Ovary (tissue), 9 donors: Measurements from ENCODE around the gene SAV1. TPM values are rescaled to one million over a fixed set of nuclear protein-coding genes. Genes with fewer than 3 reads are reported as not detected.
A peak's percentile ranks its signal among the peaks of the same experiment; 100 is the strongest.

Experiments
- DNase-seq, 5 donors: peaks; one replicate each; pipeline ENCODE4 v3.0.0-alpha.2; 2019 to 2020
- H3K27ac ChIP-seq, 2 donors: fragments of 200-600 bp; one replicate each; pipeline versions ENCODE4 v1.5.1 to v1.8.0; 2019 to 2022
- H3K27me3 ChIP-seq: fragments of 200-600 bp; one replicate; pipeline ENCODE4 v1.8.0; 2022
- H3K36me3 ChIP-seq: fragments of 200-600 bp; sonication (generic); one replicate; pipeline ENCODE4 v1.5.1; 2019
- H3K4me1 ChIP-seq: one replicate; pipeline ENCODE4 v1.8.1; 2013; ENCODE audit warnings: mild to moderate bottlenecking, moderate library complexity; ENCODE audit not compliant: insufficient read depth
- H3K4me3 ChIP-seq: fragments of 200-600 bp; sonication (generic); one replicate; pipeline ENCODE4 v1.5.1; 2017
- H3K9me3 ChIP-seq, 2 donors: fragments of 200-600 bp in 1 of 2; sonication (generic) in 1 of 2; one replicate each; pipeline versions ENCODE4 v1.5.1 to v1.8.1; 2013 to 2019; ENCODE audit warnings: mild to moderate bottlenecking in 1 of 2, moderate library complexity in 1 of 2
- EP300 ChIP-seq: sonication (generic); formaldehyde crosslinking; IDR thresholded peaks from one replicate; pipeline ENCODE4 v1.6.1; 2017; ENCODE audit warnings: antibody characterized with exemption
- POLR2A ChIP-seq: fragments of 450-650 bp; IDR thresholded peaks from one replicate; pipeline ENCODE4 v1.6.1; 2017; ENCODE audit warnings: antibody characterized with exemption, mild to moderate bottlenecking, moderate library complexity
- WGBS, 3 donors: extraction: QIAGEN DNeasy Blood & Tissue Kit in 1 of 3; methylation state at CpG; one replicate each; pipeline versions ENCODE4 v1.1.5 to v1.1.7; 2013 to 2017; 5-methylcytosine and 5-hydroxymethylcytosine counted together
- intact Hi-C, 4 donors: fragments of 100-400 bp; cut with DNase I; formaldehyde crosslinking; loops; one replicate each; pipeline versions ENCODE4 v1.11.0 to v1.15.1; 2022 to 2023
- polyA plus RNA-seq, 2 donors: library from polyadenylated mRNA; stranded (reverse); fragments of 200-250 nt in 1 of 2; fragments of 350-450 nt in 1 of 2; fragmentation: Illumina TruSeq in 1 of 2; extraction: RNeasy Lipid Tissue Mini Kit (QIAGEN cat#74804) in 1 of 2; gene quantifications; one replicate each; pipeline ENCODE4 v1.2.3, GENCODE V29; 2013 to 2014
- total RNA-seq, 7 donors: library from RNA; depleted of rRNA in 2 of 7; stranded (reverse); fragments of >200 nt in 2 of 7; fragmentation: NEBNext Ultra II Directional in 3 of 7; extraction: Animal tissue kit (Norgen Biotek cat#: 25700) in 3 of 7; gene quantifications; one replicate each; pipeline versions ENCODE4 v1.1.0 to v1.2.4, GENCODE V29; 2016 to 2023
- TF ChIP-seq, protein P1 (sequence below), 3 donors: fragments of 450-650 bp in 2 of 3; fragments of 200-600 bp in 1 of 3; IDR thresholded peaks; one replicate each; pipeline versions ENCODE4 v1.5.1 to v1.8.0; 2016 to 2022; ENCODE audit warnings: antibody characterized with exemption in 3 of 3, mild to moderate bottlenecking in 1 of 3
- donor health status: DM: no; HTN: no; CAD: no; lungs with moderate emphysema.
- donor health status: DM: no; HTN: no; CAD: no.
- donor health status: Bipolar disorder and iron deficiency.
- donor health status: DM: yes; HTN: yes; CAD: no.
- donor health status: DM: no; HTN: no; CAD: no.
- donor health status: DM: yes; HTN: yes; CAD: no.

The SAV1 gene
- total and polyA plus RNA-seq, 9 donors = 30.5 to 49.9 (median 45.8) TPM

GRCh38 chr14:50675597-50675996, 7.5 kb upstream of the SAV1 start:
- TF ChIP-seq EP300 (no peak), POLR2A (no peak)
- TF ChIP-seq, protein P1, sequence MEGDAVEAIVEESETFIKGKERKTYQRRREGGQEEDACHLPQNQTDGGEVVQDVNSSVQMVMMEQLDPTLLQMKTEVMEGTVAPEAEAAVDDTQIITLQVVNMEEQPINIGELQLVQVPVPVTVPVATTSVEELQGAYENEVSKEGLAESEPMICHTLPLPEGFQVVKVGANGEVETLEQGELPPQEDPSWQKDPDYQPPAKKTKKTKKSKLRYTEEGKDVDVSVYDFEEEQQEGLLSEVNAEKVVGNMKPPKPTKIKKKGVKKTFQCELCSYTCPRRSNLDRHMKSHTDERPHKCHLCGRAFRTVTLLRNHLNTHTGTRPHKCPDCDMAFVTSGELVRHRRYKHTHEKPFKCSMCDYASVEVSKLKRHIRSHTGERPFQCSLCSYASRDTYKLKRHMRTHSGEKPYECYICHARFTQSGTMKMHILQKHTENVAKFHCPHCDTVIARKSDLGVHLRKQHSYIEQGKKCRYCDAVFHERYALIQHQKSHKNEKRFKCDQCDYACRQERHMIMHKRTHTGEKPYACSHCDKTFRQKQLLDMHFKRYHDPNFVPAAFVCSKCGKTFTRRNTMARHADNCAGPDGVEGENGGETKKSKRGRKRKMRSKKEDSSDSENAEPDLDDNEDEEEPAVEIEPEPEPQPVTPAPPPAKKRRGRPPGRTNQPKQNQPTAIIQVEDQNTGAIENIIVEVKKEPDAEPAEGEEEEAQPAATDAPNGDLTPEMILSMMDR (IDR thresholded peaks at IDR 0.05) = no peak
- no peak for DNase-seq
- H3K27me3 ChIP-seq = no peaks in the 10 kb centered on the region
- intact Hi-C loops = no loop called here
- H3K9me3 ChIP-seq = no peaks in the 10 kb centered on the region
- H3K4me3 ChIP-seq = no peak overlapping the region
- H3K27ac ChIP-seq = no peak overlapping the region
- no peaks in the 10 kb centered on the region for H3K36me3 ChIP-seq
- H3K4me1 ChIP-seq = peaks cover 2% of the 10 kb centered on the region
- 59 to 72% (median 62%) methylated on average over 2 of the region's 2 CpGs for WGBS, 3 donors

DNA sequence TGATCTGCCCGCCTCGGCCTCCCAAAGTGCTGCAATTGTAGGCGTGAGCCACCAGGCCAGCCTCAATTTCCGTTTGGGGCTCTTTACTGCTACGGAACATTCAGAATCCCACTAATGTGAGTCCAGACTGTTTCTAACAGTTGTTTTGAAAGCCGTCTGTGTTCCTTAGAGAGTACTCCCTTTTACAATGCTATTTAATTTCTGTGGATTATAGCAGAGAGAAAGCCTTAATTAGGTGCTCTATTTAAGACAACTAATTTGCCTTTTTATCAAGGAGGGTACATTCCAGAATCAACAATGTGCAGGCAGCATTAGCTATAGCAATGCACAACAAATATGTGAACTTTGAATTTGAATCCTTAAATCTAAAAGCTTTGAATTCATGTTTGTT, 2.8 kb upstream of the SAV1 start:
- no peak for TF ChIP-seq EP300
- no peak for TF ChIP-seq POLR2A
- TF ChIP-seq, protein P1 (IDR thresholded peaks at IDR 0.05) = no peak
- 40 to 63% (median 42%) methylated on average over 6 of the region's 6 CpGs for WGBS, 3 donors
- Histone ChIP-seq H3K36me3 (no peaks in the 10 kb centered on the region), H3K4me1 (peaks cover 2% of the 10 kb centered on the region), H3K4me3 (no peak overlapping the region), H3K9me3 (no peaks in the 10 kb centered on the region), H3K27me3 (no peaks in the 10 kb centered on the region), H3K27ac (peak overlapping the region in 1 of 2 donors; percentile 43)
- DNase-seq = no peak
- intact Hi-C loops = no loop called here

- intact Hi-C loops = no loop called here
- no peak for TF ChIP-seq EP300
- TF ChIP-seq, protein P1 (IDR thresholded peaks at IDR 0.05) = no peak
- no peak for TF ChIP-seq POLR2A
- Histone ChIP-seq H3K9me3 (no peaks in the 10 kb centered on the region), H3K4me1 (peaks cover 2% of the 10 kb centered on the region), H3K27ac (peak overlapping the region in 1 of 2 donors; percentile 43), H3K36me3 (no peaks in the 10 kb centered on the region), H3K27me3 (no peaks in the 10 kb centered on the region), H3K4me3 (no peak overlapping the region)
- 74 to 78% (median 76%) methylated on average over 10 of the region's 10 CpGs for WGBS, 3 donors
- DNase-seq = no peak
Measured at GRCh38 chr14:50670196-50670865, 2.2 kb upstream of the SAV1 start.

- no peak for TF ChIP-seq POLR2A
- TF ChIP-seq, protein P1 (IDR thresholded peaks at IDR 0.05) = no peak
- TF ChIP-seq EP300 = no peak
- peak overlapping the region in 1 of 2 donors; percentile 43 for H3K27ac ChIP-seq
- intact Hi-C loops = loop anchor here in 1 of 4 donors (5.0 kb wide), 1 partner anchor 327 kb away; no protein-coding TSS in a partner anchor
- DNase-seq = no peak
- 93 to 94% (median 94%) methylated on average over 4 of the region's 4 CpGs for WGBS, 3 donors
- no peak overlapping the region for H3K4me3 ChIP-seq
- no peaks in the 10 kb centered on the region for H3K36me3 ChIP-seq
- peaks cover 2% of the 10 kb centered on the region for H3K4me1 ChIP-seq
- H3K27me3 ChIP-seq = no peaks in the 10 kb centered on the region
- no peaks in the 10 kb centered on the region for H3K9me3 ChIP-seq
Measured at GRCh38 chr14:50669441-50669986, 1.4 kb upstream of the SAV1 start.
